Stimulated activated CD4-positive, alpha-beta T cell treated with anti-CD3 and anti-CD28 coated beads, Interleukin-12 subunit alpha, Interleukin-12 subunit beta, amount 100 ng/mL, for 24 hours (primary cell): Measurements from ENCODE around the gene SLC37A1.

Experiments
- DNase-seq, 2 experiments: peaks; one replicate each; pipeline ENCODE4 v3.0.0-alpha.2; 2020; ENCODE audit warnings: low read depth in 2 of 2

Gene SLC37A1

GRCh38 chr21:42562816-42563215, 49.2 kb downstream of the SLC37A1 start:
- no peak for DNase-seq

DNA sequence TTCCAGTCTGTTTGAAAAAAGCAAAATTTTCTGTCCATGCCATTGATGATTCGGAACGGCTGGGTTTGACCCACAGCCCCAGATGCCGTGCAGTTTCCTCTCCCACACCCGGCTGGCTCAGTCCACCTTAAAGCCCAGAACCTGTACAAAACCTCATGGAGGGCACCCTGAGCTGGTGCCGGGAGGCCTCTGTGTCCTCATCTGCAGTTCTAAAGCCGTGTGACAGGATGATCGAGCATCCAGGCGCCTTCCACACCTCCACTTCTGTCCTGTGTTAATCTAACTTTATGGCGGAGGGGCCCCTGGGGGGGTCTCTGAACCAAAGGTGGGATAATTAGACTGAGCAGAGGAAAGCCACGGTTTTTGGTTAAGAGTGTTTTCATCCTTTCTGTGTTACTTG, 49.6 kb downstream of the SLC37A1 start:
- no peak for DNase-seq

- DNase-seq, result no peak
Measured at GRCh38 chr21:42563686-42564085, 50.0 kb downstream of the SLC37A1 start.

DNA sequence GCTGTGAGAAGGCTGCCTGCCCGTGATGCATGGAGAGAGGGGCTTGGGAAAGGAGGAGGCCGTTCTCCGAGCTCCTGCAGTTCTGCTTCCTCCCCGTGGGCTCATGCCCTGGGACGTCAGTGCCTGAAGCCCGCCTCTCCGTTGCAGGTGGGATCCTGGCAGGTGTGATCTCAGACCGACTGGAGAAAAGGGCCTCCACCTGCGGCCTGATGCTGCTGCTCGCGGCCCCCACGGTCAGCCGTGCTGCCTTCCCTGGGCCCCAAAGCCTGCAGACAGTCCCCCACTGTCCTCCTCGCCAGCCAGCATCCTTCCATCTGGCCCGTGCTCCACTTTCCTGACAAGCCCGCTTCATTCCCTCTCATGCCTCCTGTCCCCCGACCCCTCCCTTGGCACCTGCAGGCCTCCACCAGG, 50.9 kb downstream of the SLC37A1 start:
- DNase-seq, result no peak

DNA sequence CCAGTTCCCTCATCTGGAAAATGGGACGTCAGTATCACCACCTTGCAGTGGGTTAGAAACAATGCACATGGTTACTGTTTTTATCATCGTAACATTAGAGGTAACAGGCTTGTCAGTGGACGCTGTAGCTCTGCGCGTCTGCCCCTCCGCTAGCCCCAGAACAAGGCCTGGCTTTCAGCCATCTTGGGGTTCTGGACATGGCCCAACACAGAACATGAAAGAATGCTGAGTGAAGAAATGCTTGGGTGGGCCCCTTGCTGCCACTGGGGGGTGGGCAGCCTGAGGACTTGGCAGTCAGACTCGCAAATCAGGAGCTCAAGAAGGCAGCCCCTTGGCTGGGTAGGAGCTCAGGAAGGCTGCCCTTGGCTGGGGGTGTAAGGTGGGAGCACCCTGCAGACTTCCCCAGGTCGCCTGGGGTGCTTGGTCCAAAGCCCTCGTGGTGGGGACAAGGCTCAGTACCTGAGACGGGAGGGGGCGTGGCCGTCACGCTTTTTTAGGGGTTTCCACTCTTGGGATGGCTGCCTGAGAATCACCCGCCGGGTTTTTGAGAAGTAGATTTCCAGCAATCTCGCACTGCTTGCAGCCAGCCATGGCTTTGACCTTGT, 51.7 kb downstream of the SLC37A1 start:
- DNase-seq, result no peak

DNA sequence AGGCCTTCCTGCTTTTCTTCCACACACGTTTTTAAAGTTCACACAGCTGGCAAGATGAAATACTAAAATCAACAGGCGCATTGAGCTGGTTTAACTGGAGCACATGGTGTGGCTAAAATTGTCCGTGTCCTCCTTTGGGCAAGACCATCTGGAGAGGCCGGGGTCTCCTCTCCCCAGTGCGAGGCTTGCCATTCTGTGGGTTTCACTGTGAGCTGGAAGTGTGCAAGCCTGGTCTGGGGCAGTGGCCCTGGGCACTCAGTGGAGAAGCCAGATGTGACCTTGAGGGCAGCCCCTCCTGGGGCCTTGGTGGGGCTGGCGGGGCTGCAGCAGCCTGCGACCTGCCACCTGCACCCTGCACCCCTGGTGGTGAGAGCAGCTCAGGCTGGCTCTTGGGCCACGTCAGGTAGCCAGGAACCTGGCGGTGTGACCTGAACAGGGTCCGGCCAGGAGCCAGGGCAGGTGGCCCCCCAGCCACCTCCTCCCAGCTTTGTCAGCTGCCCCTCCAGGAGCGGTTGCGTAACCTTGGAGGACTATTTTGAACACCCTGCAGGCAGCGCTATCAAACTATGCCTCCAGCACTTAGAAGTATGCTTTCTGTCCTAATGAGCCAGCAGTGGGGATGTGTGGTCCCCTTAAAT, 52.4 kb downstream of the SLC37A1 start:
- no peak for DNase-seq

GRCh38 chr21:42566524-42567213, 53.0 kb downstream of the SLC37A1 start:
- DNase-seq, result no peak

- no peak for DNase-seq
Measured at GRCh38 chr21:42567214-42567555, 53.5 kb downstream of the SLC37A1 start.

GRCh38 chr21:42567861-42568260, 54.2 kb downstream of the SLC37A1 start:
- DNase-seq, result no peak

DNA sequence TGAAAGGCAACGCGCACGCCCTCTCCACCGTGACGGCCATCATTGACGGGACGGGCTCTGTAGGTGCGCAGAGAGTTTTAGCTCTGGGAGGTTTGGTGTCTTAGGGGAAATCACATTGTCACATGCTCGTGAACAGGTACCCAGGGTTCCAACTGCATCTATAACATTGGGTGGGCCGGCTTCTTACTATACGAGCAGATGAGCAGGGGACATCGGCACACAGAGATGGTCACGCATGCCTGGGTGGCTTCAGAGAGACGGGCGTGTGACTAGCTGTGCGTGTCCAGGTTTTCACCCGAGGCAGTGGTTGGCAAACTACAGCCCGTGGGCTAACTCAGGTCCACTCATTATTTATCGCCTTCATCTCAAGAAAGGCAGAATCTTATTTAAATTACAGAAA, 54.7 kb downstream of the SLC37A1 start:
- DNase-seq, result no peak

DNA sequence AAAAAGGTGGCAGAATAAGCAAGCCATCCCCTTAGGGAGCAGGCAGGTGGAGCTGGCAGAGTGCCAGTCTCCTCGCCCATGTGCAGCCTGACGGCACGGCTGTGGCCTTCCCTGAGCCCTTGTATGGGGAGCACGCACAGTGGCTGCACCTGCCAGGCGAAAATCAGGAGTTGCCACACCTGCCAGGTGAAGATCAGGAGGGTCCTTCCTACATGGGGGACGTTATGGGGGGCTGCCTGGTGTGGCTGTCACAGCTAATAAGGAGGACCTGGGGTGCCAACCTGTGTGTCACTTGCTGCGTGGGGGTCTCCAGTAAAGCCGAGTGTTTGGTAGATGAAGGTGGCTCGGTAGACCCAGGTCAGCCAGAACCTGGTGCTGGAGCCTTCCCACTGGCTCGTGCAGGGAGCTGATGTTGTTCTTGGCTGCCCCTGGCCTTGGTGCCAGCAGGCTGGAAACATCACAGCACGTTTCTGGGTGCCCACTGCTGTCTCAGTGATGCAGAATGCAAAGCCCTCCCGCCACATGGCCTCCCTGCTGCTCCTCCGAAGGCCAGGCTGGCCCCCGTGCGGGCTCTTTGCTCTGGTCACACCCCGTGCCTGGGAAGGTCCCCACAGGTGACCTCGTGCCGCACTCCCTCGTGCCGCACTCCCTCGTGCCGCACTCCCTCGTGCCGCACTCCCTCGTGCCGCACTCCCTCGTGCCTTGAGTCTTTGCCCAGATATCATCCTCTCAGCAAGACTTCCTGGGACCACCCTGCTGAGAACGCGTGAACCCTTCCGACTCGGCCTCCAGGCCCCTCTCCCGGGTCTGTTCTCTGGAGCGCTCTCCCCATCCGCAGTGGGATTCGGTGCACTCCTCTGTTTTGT, 55.4 kb downstream of the SLC37A1 start:
- DNase-seq, result no peak

- DNase-seq, result no peak
Measured at GRCh38 chr21:42569732-42570301, 56.2 kb downstream of the SLC37A1 start.

DNA sequence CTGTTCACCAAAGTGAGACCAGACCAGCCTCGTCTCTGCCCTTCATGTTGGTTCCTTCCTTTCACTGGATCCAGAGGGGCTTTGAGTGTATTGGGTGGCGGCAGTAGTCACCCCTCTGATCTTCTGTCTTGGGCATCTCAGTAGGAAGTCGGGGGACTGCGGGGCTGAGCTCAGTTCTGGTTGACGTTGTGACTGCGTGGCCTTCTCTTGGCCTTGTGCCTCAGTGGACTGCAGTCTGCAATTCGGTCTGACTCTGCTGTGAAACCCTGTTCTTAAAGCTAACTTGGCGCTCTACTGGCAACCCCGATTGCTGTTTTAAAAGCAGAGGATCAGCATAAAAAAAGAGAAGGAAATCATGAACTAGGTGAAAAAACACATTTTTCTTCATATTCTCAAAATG, 56.7 kb downstream of the SLC37A1 start:
- DNase-seq, result no peak

DNA sequence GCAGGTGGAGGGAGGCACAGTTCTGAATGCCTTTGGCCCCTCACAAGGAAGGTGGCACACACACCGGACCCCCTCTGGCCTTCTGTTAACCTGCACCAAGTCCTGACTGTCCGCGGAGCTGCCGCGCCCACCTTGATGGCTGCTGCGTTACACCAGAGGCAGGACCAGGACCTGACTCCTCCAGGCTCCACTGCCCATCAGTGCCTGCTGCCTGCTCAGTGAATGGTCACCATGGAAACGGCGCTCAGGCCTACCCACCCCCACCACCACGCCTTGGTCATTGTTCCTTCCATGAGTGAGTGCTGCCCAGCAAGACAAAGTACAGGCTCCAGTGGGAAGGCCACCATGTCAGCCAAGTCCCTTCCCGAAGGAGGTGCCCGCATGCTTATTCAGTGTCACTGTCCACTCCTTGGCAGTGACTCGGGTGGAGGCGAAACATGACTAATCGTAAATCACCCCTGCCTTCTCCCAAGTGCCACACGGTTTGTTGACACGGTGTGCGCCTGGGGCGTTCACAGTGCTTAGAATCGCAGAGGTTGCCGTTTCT, 57.3 kb downstream of the SLC37A1 start:
- no peak for DNase-seq

GRCh38 chr21:42571391-42572150, 57.9 kb downstream of the SLC37A1 start:
- no peak for DNase-seq

DNA sequence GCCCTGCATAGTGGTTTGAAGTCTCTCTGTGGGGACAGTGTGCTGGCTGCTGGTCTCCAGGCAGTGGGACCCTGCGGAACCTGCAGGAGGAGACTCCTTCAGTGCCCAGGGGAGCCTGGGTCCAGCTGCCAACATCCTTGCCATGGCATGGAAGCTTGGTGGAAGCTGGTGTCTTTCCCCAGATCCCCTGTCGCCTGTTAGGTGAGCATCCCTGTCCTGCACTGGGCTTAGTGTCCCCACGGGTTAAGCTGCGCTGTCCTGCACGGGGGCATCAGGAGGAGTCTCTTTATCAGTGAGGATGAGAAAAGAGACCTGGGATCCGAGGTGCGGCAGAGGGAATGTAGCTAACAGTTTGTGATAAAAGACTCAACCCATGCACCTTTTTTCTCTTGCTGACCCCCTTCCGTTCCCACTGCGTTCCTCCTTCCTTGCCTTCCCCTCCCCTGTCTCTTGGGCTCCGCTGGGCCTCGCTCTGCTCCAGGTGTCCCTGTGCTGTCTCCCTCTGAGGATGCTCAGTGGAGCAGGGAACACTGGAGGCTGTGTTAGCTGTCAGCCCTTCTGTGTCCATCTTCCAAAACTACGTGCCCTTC, 59.3 kb downstream of the SLC37A1 start:
- no peak for DNase-seq

- no peak for DNase-seq
Measured at GRCh38 chr21:42574234-42575027, 60.8 kb downstream of the SLC37A1 start.

DNA sequence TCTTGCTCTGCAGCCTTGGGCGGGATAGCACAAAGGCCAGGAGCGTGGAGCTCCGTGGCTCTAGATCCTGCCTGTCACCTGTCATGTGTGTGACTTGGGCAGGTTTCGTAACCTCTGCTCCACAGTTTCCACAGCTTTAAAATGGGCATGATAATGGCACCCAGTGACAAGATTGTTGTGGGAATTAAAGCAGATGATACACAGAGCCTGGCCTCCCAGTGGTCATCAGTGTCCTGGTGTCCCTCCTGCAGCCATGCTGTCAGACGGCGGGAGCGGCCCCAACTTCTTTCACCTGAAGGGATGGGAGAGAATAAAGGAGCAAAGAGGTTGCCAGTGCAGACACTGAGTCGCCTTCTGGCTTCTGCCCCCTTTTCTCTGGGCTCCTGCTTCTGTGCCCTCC, 61.5 kb downstream of the SLC37A1 start:
- DNase-seq, result no peak

GRCh38 chr21:42576639-42577038, 63.0 kb downstream of the SLC37A1 start:
- DNase-seq, result no peak

DNA sequence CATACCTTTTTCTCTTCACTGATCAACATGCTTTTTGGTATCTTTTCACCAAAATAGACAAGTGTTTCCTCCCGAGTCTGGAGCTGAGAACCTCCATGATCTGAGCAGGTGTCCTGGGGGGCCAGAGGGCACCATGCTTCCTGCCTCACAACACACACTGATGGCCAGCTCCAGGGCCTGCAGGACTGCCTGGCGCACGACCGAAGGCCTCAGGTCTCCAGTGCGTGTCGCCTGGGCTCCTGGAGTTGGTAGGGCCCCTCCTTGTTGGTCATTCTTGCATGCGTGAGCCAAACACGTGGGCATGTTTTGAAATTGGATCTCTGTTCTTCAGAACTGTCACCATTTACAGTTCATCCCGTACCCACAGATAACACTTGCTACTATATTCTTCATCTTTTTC, 64.4 kb downstream of the SLC37A1 start:
- no peak for DNase-seq
